ENCODE data around the gene SLC8B1. TPM values are rescaled to one million over a fixed set of nuclear protein-coding genes. Genes with fewer than 3 reads are reported as not detected.

SLC8B1 gene
- 26.0 and 26.6 TPM in 2 replicates for total RNA-seq

DNA sequence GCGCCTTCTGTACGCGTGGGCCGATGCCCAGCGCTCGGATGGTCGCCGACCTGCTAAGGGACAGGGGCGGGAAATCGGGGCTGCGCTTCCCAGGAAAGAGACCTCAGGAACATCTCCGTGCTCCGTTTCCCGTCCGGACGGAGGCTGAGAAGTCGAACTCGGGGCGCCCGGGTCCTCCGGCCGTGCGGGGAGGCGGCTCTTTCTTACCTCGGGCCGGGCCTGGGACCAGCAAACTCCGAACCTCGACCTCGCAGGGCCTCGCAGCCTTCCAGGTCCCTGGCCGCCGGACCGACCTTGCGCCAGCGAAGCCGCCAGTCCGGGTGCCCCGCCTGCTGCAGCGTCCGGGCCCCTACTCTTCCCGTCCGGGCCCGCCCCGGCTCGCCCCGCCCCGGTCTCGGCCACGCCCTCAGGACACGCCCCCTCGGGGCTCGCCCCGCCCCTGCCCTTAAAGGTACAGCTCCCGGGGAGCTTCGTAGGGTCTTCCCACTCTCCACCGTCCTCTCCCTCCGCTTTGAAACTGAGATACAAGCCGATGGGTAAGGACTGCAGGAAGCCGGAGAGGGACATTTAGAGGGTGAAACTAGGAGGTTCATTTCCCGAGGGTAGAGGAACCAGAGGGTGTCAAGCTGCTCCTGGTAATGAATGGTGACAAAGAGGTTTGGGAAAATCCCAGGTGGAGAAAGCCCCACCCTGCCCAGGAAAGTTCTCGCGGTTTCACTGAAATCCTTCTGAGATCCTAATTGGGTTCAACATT, at the start of gene SLC8B1:
TSS of gene SLC8B1 (minus strand) at position 324 of the 754 bp plus-strand sequence. CDS start 2,231 bp downstream, outside the sequence.
- DNase-seq (ENCODE audit: low read depth): peak; percentile 43
- TF ChIP-seq, protein P1, sequence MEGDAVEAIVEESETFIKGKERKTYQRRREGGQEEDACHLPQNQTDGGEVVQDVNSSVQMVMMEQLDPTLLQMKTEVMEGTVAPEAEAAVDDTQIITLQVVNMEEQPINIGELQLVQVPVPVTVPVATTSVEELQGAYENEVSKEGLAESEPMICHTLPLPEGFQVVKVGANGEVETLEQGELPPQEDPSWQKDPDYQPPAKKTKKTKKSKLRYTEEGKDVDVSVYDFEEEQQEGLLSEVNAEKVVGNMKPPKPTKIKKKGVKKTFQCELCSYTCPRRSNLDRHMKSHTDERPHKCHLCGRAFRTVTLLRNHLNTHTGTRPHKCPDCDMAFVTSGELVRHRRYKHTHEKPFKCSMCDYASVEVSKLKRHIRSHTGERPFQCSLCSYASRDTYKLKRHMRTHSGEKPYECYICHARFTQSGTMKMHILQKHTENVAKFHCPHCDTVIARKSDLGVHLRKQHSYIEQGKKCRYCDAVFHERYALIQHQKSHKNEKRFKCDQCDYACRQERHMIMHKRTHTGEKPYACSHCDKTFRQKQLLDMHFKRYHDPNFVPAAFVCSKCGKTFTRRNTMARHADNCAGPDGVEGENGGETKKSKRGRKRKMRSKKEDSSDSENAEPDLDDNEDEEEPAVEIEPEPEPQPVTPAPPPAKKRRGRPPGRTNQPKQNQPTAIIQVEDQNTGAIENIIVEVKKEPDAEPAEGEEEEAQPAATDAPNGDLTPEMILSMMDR (conservative IDR thresholded peaks at IDR 0.05; ENCODE audit: low read depth, low read length): no peak
- peak within 1 kb of the TSS; percentile 75 for H3K4me3 ChIP-seq (ENCODE audit: low read depth, low read length)

DNA sequence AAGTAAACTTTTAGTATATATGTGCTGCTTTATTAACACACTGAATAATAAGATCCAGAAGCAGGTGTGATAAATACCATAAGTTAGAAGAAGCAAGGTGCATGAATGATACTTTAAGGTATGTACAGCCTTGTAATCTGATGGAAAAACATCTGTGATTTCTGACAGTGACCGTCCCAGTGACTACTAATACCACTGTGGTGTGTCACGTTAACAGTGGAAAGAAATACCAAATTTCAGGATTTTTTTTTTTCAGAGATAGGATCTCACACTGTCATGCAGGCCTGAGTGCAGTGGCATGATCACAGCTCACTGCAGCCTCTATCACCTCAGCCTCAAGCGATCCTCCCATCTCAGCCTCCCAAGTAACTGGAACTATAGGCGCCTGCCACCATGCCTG, 47.3 kb upstream of the SLC8B1 start:
- TF ChIP-seq, protein P1 (conservative IDR thresholded peaks at IDR 0.05; ENCODE audit: low read depth, low read length): no peak
- no peak overlapping the region for H3K4me3 ChIP-seq (ENCODE audit: low read depth, low read length)
- DNase-seq (ENCODE audit: low read depth): no peak

DNA sequence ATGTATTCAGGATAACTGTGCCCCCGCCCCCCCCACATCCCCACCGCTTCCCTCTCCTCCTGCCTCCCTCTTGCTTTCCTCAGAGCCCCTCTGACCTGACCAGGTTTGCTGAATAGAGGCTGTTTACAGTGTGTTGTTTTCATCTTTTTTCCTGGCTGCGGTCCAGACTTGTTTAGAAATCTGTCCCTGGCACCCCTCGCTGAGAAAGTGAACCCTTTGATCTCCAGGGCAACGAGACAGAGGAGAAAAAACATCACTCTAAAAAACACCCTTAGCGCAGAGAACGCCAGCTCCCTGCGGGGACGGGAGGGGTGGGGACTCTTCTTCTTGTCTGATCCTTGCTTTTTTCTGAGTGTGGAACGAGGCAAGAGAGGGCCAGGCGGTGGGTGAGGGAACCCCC, 46.3 kb upstream of the SLC8B1 start:
- no peak overlapping the region for H3K4me3 ChIP-seq (ENCODE audit: low read depth, low read length)
- TF ChIP-seq, protein P1 (conservative IDR thresholded peaks at IDR 0.05; ENCODE audit: low read depth, low read length): no peak
- DNase-seq (ENCODE audit: low read depth): no peak

DNA sequence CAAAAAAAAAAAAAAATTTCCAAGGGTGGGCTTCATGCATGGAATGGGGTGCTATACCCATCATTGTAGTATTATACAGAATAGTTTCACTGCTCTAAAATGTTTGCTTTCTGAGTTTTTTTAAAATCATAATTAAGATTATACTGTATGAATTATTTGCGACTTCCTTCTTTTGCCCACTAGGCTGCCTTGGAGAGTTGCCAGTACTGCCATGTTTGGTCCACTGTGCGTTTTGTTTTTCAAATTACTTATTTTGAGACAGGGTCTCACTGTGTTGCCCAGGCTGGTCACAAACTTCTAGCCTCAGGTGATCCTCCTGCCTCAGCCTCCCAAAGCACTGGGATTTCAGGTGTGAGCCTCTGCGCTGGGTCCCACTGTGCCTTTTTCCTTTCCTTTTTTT, 43.4 kb upstream of the SLC8B1 start:
- no peak overlapping the region for H3K4me3 ChIP-seq (ENCODE audit: low read depth, low read length)
- DNase-seq (ENCODE audit: low read depth): no peak
- TF ChIP-seq, protein P1 (conservative IDR thresholded peaks at IDR 0.05; ENCODE audit: low read depth, low read length): peak; percentile 6

DNA sequence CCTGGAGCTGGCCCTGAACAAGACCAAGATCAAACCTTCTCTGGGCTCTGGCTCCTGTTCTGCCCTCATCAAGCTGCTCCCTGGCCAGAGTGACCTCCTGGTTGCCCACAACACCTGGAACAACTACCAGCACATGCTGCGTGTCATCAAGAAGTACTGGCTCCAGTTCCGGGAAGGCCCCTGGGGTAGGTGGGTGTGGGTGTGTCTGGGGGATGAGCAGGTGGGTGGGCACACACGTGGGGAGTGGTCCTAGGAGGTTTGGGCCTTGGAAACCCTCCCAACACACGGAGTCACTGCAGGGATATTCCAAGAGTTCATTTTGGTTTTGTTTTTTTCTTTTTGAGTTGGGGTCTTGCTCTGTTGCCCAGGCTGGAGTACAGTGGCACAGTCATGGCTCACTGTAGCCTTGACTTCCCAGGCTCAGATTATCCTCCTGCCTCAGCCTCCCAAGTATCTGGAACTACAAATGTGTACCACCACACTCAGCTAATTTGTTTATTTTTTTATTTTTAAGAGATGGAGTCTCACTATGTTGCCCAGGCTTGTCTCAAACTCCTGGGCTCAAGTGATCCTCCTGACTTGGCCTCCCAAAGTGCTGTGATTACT, 40.0 kb upstream of the SLC8B1 start:
- TF ChIP-seq, protein P1 (conservative IDR thresholded peaks at IDR 0.05; ENCODE audit: low read depth, low read length): no peak
- H3K4me3 ChIP-seq (ENCODE audit: low read depth, low read length): no peak overlapping the region
- no peak for DNase-seq (ENCODE audit: low read depth)

DNA sequence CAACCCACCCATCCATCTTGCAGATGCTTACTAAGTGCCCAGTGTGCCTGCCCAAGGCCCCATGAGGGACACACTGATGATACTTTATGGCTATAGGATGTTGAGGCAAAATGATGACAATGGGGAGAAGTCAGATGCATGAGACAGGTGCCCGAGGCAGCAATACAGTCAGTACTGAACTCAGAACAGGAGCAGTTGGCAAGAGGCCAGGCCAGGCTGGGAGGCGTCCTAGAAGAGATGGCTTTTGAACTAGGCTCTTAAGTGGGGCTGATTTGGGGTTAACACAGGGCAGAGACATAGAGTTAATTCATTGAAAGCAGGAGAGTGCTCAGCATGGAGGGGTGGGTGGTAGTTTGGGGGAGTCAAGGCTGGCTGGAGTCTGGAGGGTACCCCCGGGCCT, 39.1 kb upstream of the SLC8B1 start:
- TF ChIP-seq, protein P1 (conservative IDR thresholded peaks at IDR 0.05; ENCODE audit: low read depth, low read length): no peak
- H3K4me3 ChIP-seq (ENCODE audit: low read depth, low read length): no peak overlapping the region
- DNase-seq (ENCODE audit: low read depth): no peak

Data from epithelial cell of proximal tubule (primary cell).